Measurements from ENCODE around the gene H6PD. TPM values are rescaled to one million over a fixed set of nuclear protein-coding genes. Genes with fewer than 3 reads are reported as not detected.
A peak's percentile ranks its signal among the peaks of the same experiment; 100 is the strongest.
"Not testable (repeated sequence)": the region's sequence is repeated elsewhere in the genome, so short reads cannot be mapped to it uniquely, and the experiment has no call there.

Gene H6PD
- total and polyA plus RNA-seq, 8 donors, result 8.7 to 34.2 (median 16.1) TPM

DNA sequence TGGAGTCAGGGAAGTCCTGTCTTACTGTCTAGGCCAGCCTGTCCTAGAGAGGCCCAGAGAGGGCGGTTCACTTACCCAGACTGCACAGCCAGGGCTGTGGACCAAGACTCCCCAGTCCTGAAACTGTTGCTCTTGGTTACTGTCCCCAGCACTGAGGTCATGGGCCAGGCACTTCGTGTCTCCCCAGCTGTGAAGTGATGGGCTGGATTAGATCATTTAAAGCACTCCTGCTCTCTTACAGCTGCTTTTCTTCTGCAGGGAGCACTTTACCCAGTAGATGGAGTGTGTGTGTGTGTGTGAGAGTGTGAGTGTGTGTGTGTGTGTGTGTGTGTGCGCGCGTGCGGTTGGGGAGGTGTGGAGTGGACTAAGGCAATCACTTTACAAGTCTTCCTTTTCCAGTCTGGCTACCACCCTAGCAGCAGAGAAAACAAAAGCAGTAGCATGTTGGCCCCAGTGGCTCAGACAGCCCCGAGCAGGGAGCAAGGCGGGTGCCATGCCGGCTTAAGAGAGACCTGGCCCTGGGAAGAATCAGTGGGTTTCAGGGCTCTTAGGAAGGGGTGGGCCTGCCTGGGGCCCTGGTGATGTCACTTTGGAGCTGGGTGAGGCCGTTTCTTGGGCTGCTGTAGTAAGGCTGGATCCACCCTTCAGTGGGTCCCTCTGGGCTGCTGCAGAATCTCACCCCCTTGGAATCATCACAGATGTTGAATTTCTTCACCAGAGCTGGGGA, 60.5 kb downstream of the H6PD start:
- Histone ChIP-seq H3K9me3 (no peaks in the 10 kb centered on the region), H3K27me3 (no peaks in the 10 kb centered on the region), H3K36me3 (no peaks in the 10 kb centered on the region), H3K4me3 (peak overlapping the region in 2 of 4 donors; percentile 73 to 99), H3K4me1 (peaks cover 0 to 19% (median 4%) of the 10 kb centered on the region in 3 donors), H3K27ac (peak overlapping the region in 2 of 4 donors; percentile 50 to 53)
- DNase-seq (peak in 1 of 6 donors; percentile 36), ATAC-seq (peak in 2 of 4 donors; percentile 1 to 13), FAIRE-seq (no peak)
- TF ChIP-seq, protein P1, sequence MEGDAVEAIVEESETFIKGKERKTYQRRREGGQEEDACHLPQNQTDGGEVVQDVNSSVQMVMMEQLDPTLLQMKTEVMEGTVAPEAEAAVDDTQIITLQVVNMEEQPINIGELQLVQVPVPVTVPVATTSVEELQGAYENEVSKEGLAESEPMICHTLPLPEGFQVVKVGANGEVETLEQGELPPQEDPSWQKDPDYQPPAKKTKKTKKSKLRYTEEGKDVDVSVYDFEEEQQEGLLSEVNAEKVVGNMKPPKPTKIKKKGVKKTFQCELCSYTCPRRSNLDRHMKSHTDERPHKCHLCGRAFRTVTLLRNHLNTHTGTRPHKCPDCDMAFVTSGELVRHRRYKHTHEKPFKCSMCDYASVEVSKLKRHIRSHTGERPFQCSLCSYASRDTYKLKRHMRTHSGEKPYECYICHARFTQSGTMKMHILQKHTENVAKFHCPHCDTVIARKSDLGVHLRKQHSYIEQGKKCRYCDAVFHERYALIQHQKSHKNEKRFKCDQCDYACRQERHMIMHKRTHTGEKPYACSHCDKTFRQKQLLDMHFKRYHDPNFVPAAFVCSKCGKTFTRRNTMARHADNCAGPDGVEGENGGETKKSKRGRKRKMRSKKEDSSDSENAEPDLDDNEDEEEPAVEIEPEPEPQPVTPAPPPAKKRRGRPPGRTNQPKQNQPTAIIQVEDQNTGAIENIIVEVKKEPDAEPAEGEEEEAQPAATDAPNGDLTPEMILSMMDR (IDR thresholded peaks at IDR 0.05), result no peak
- 69 to 73% methylated on average over 10 of the region's 10 CpGs for WGBS, 2 donors
- intact Hi-C loops (cut with DNase I), result no loop called here

DNA sequence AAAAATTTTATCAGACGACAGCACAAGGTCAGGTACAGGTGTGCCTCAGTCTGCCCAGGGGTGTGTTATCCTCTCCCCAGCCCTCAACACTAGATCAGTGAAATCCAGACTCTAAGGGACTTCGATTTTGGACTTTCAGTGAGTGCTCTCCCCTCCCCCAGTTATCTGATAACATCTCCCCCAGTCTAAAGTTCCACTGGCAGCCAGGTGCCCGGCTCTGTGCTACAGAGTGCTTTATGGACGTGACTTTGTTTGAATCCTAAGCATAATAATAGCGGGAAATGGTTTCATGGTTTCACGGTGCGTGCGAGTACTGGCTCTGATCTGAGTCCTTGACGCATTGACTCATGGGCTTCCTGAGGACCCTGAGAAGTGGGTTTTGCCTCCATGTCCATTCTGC, 61.3 kb downstream of the H6PD start:
- no peak overlapping the region for H3K4me3 ChIP-seq
- H3K4me1 ChIP-seq, result peaks cover 0 to 14% (median 4%) of the 10 kb centered on the region in 3 donors
- no peaks in the 10 kb centered on the region for H3K36me3 ChIP-seq
- FAIRE-seq (no peak), ATAC-seq (no peak), DNase-seq (peak in 1 of 6 donors; percentile 8)
- intact Hi-C loops (cut with DNase I), result no loop called here
- H3K27me3 ChIP-seq, result no peaks in the 10 kb centered on the region
- H3K9me3 ChIP-seq, result no peaks in the 10 kb centered on the region
- WGBS, 2 donors, result 82 to 86% methylated on average over 9 of the region's 9 CpGs
- H3K27ac ChIP-seq, result no peak overlapping the region
- TF ChIP-seq, protein P1 (IDR thresholded peaks at IDR 0.05), result no peak

GRCh38 chr1:9296850-9297249, 62.3 kb downstream of the H6PD start:
- TF ChIP-seq, protein P1 (IDR thresholded peaks at IDR 0.05), result no peak
- DNase-seq (peak in 1 of 6 donors; percentile 27), ATAC-seq (no peak), FAIRE-seq (no peak)
- Histone ChIP-seq H3K9me3 (no peaks in the 10 kb centered on the region), H3K27ac (no peak overlapping the region), H3K27me3 (no peaks in the 10 kb centered on the region), H3K4me1 (peaks cover 0 to 17% (median 4%) of the 10 kb centered on the region in 3 donors), H3K36me3 (no peaks in the 10 kb centered on the region), H3K4me3 (no peak overlapping the region)
- intact Hi-C loops (cut with DNase I), result no loop called here
- 84 to 87% methylated on average over 6 of the region's 6 CpGs for WGBS, 2 donors

DNA sequence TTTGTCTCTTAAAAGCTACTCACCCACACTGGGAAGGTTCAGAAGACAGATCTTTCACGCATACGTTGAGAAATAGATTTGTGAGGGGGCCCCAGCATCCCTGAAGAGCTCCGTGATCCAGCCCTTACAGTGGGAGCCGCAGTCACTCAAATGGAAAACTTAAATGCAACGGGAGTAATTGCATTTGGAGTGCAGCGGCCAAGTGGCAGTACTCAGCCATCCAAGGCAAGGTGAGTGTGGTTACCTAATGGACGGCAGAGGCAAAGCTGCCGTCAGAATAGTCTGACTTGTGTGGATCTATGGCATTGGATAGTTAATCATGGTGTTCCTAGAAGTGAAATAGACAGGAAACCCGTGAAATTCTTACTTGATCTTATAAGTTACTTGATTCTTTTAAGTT, 63.3 kb downstream of the H6PD start:
- intact Hi-C loops (cut with DNase I), result no loop called here
- no peaks in the 10 kb centered on the region for H3K27me3 ChIP-seq
- no peak overlapping the region for H3K27ac ChIP-seq
- H3K4me1 ChIP-seq, result peaks cover 3 to 27% (median 5%) of the 10 kb centered on the region in 3 donors
- 85 to 93% methylated on average over 9 of the region's 9 CpGs for WGBS, 2 donors
- ATAC-seq (no peak), DNase-seq (peak in 1 of 6 donors; percentile 2), FAIRE-seq (no peak)
- H3K36me3 ChIP-seq, result no peaks in the 10 kb centered on the region
- TF ChIP-seq, protein P1 (IDR thresholded peaks at IDR 0.05), result no peak
- H3K4me3 ChIP-seq, result no peak overlapping the region
- no peaks in the 10 kb centered on the region for H3K9me3 ChIP-seq

GRCh38 chr1:9298282-9298681, 63.7 kb downstream of the H6PD start:
- intact Hi-C loops (cut with DNase I), result no loop called here
- Histone ChIP-seq H3K4me3 (no peak overlapping the region), H3K27me3 (no peaks in the 10 kb centered on the region), H3K36me3 (no peaks in the 10 kb centered on the region), H3K4me1 (peaks cover 6 to 30% (median 9%) of the 10 kb centered on the region in 3 donors), H3K9me3 (no peaks in the 10 kb centered on the region), H3K27ac (no peak overlapping the region)
- ATAC-seq, result no peak
- no peak for DNase-seq
- WGBS, 2 donors, result 55 to 59% methylated on average over 3 of the region's 3 CpGs
- FAIRE-seq, result no peak
- TF ChIP-seq, protein P1 (IDR thresholded peaks at IDR 0.05), result no peak

DNA sequence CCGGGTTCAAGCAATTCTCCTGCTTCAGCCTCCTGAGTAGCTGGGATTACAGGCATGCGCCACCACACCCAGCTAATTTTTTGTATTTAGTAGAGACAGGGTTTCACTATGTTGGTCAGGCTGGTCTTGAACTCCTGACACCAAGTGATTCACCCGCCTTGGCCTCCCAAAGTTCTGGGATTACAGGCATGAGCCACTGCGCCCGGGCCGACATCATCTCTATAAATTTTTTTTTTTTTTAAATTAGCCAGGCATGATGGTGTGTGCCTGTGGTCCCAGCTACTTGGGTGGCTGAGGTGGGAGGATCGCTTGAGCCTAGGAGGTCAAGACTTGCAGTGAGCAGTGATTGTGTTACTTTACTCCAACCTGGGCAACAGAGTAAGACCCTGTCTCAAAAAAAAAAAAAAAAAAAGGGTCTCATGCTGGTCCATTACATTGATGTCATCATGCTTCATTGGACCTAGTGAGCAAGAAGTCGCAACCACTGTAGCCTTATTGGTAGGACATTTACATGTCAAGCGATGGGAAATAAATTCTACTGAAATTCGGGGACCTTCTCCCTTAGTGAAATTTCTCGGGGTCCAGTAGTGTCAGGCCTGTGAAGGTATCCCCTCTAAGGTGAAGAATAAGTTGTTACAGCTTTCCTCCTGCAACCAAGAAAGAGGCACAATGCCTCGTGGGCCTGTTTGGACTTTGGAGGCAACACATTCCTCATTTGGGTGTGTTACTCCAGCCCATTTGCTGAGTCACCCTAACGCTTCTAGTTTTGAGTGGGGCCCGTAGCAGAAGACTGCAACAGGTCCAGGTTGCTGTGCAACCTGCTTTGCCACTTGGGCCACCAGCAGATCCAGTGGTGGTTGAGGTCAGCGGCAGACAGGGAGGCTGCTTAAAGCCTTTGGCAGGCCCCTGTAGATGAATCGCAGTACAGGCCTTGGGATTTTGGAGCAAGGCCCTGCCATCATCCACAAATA, 65.3 kb downstream of the H6PD start:
- DNase-seq (peak in 1 of 6 donors; percentile 23), ATAC-seq (peak in 3 of 4 donors; percentile 28 to 59 (median 36))
- H3K36me3 ChIP-seq; H3K27me3 ChIP-seq; H3K27ac ChIP-seq; intact Hi-C loops (cut with DNase I); H3K4me3 ChIP-seq; FAIRE-seq; H3K9me3 ChIP-seq: not testable (repeated sequence)
- H3K4me1 ChIP-seq, result peaks cover 12 to 31% (median 12%) of the 10 kb centered on the region in 3 donors
- 86 to 87% methylated on average over 14 to 15 of the region's 16 CpGs for WGBS, 2 donors
